NT2/D1 (cell line): Measurements from ENCODE around the gene RBM47.

Experiments used
- SUZ12 ChIP-seq: IDR thresholded peaks from 2 replicates; pipeline ENCODE4 v1.6.1; 2011; ENCODE audit not compliant: insufficient read length, insufficient read depth; ENCODE audit errors: extremely low read depth
- YY1 ChIP-seq: IDR thresholded peaks from 2 replicates; pipeline ENCODE4 v1.6.1; 2011; ENCODE audit not compliant: insufficient read length, insufficient read depth
- ZNF274 ChIP-seq: IDR thresholded peaks from 2 replicates; pipeline ENCODE4 v1.6.1; 2011; ENCODE audit warnings: mild to moderate bottlenecking, low read depth, low read length

GRCh38 chr4:40592034-40592433 is 37.6 kb downstream of the RBM47 start:
- TF ChIP-seq YY1: no peak
- TF ChIP-seq ZNF274: no peak
- no peak for TF ChIP-seq SUZ12
